Peyer's patch (tissue), 4 donors: Measurements from ENCODE around the gene CRHR2. TPM values are rescaled to one million over a fixed set of nuclear protein-coding genes. Genes with fewer than 3 reads are reported as not detected.

Experiments
- DNase-seq, 3 donors: peaks; one replicate each; pipeline ENCODE4 v3.0.0-alpha.2; 2017 to 2019
- H3K27ac ChIP-seq, 4 donors: fragments of 200-600 bp; sonication (generic); one replicate each; pipeline ENCODE4 v1.5.1; 2016 to 2019
- H3K27me3 ChIP-seq, 2 donors: fragments of 200-600 bp; sonication (generic); one replicate each; pipeline ENCODE4 v1.5.1; 2019
- H3K36me3 ChIP-seq, 3 donors: fragments of 200-600 bp; sonication (generic); one replicate each; pipeline ENCODE4 v1.5.1; 2016 to 2019
- H3K4me1 ChIP-seq, 4 donors: fragments of 200-600 bp; sonication (generic); one replicate each; pipeline ENCODE4 v1.5.1; 2016 to 2019
- H3K4me3 ChIP-seq, 4 donors: fragments of 200-600 bp; sonication (generic); 1 replicate in 3 of 4; 2 replicates in 1 of 4; pipeline ENCODE4 v1.5.1; 2016 to 2019; ENCODE audit warnings: mild to moderate bottlenecking in 1 of 4
- H3K9me3 ChIP-seq, 4 donors: fragments of 200-600 bp; sonication (generic); one replicate each; pipeline ENCODE4 v1.5.1; 2016 to 2019; ENCODE audit warnings: mild to moderate bottlenecking in 1 of 4
- CTCF ChIP-seq, 6 experiments: fragments of 450-650 bp in 4 of 6; fragments of 200-600 bp in 2 of 6; sonication (generic) in 1 of 6; IDR thresholded peaks; one replicate each; pipeline ENCODE4 v1.5.1; 2017 to 2019; ENCODE audit warnings: antibody characterized with exemption in 6 of 6, mild to moderate bottlenecking in 3 of 6, moderate library complexity in 1 of 6
- POLR2A ChIP-seq, 2 donors: fragments of 450-650 bp; IDR thresholded peaks; one replicate each; pipeline ENCODE4 v1.5.1; 2017; ENCODE audit warnings: antibody characterized with exemption in 2 of 2, mild to moderate bottlenecking in 2 of 2, moderate library complexity in 2 of 2
- total RNA-seq, 4 donors: library from RNA; depleted of rRNA; stranded (reverse); fragments of >200 nt; gene quantifications; one replicate each; pipeline ENCODE4 v1.1.0, GENCODE V29; 2016

Gene CRHR2
- total RNA-seq, 4 donors from 2014 or later = not detected

- H3K27ac ChIP-seq = no peak overlapping the region
- no peaks in the 10 kb centered on the region for H3K9me3 ChIP-seq
- DNase-seq = peak in 1 of 3 donors; percentile 21
- TF ChIP-seq POLR2A (IDR thresholded peaks at IDR 0.05) (no peak), CTCF (IDR thresholded peaks at IDR 0.05) (no peak)
- H3K36me3 ChIP-seq = no peaks in the 10 kb centered on the region
- H3K27me3 ChIP-seq = no peaks in the 10 kb centered on the region
- H3K4me3 ChIP-seq = no peak overlapping the region
- no peaks in the 10 kb centered on the region for H3K4me1 ChIP-seq
These were observed 24.7 kb upstream of the CRHR2 start for GRCh38 chr7:30706908-30707307.

GRCh38 chr7:30706316-30706715 is 24.1 kb upstream of the CRHR2 start:
- no peaks in the 10 kb centered on the region for H3K27me3 ChIP-seq
- no peak overlapping the region for H3K27ac ChIP-seq
- DNase-seq = peak in 1 of 3 donors; percentile 7
- H3K4me1 ChIP-seq = no peaks in the 10 kb centered on the region
- no peaks in the 10 kb centered on the region for H3K36me3 ChIP-seq
- no peak overlapping the region for H3K4me3 ChIP-seq
- H3K9me3 ChIP-seq = no peaks in the 10 kb centered on the region
- TF ChIP-seq POLR2A (IDR thresholded peaks at IDR 0.05) = no peak
- no peak for TF ChIP-seq CTCF (IDR thresholded peaks at IDR 0.05)

GRCh38 chr7:30705596-30705995 is 23.3 kb upstream of the CRHR2 start:
- no peak overlapping the region for H3K27ac ChIP-seq

GRCh38 chr7:30705008-30705407 is 22.8 kb upstream of the CRHR2 start:
- Histone ChIP-seq H3K4me1 (no peaks in the 10 kb centered on the region), H3K9me3 (no peaks in the 10 kb centered on the region), H3K4me3 (no peak overlapping the region), H3K27ac (no peak overlapping the region), H3K27me3 (no peaks in the 10 kb centered on the region), H3K36me3 (no peaks in the 10 kb centered on the region)
- TF ChIP-seq POLR2A (IDR thresholded peaks at IDR 0.05) (no peak), CTCF (IDR thresholded peaks at IDR 0.05) (no peak)
- DNase-seq = peak in 1 of 3 donors; percentile 24

More at GRCh38 chr7:30705596-30705995, 23.3 kb upstream of the CRHR2 start:
- Histone ChIP-seq H3K36me3 (no peaks in the 10 kb centered on the region), H3K4me1 (no peaks in the 10 kb centered on the region), H3K9me3 (no peaks in the 10 kb centered on the region), H3K4me3 (no peak overlapping the region), H3K27me3 (no peaks in the 10 kb centered on the region)
- DNase-seq = peak in 1 of 3 donors; percentile 37
- TF ChIP-seq POLR2A (IDR thresholded peaks at IDR 0.05) = no peak
- no peak for TF ChIP-seq CTCF (IDR thresholded peaks at IDR 0.05)

GRCh38 chr7:30703756-30704155 is 21.5 kb upstream of the CRHR2 start:
- TF ChIP-seq CTCF (IDR thresholded peaks at IDR 0.05) = no peak
- no peak for TF ChIP-seq POLR2A (IDR thresholded peaks at IDR 0.05)
- no peaks in the 10 kb centered on the region for H3K4me1 ChIP-seq

GRCh38 chr7:30702200-30702599 is 19.9 kb upstream of the CRHR2 start:
- no peak overlapping the region for H3K4me3 ChIP-seq
- H3K4me1 ChIP-seq = no peaks in the 10 kb centered on the region
- no peaks in the 10 kb centered on the region for H3K9me3 ChIP-seq
- peak in 3 of 6 experiments; percentile 30 to 34 (median 32) for TF ChIP-seq CTCF (IDR thresholded peaks at IDR 0.05)
- TF ChIP-seq POLR2A (IDR thresholded peaks at IDR 0.05) = no peak
- DNase-seq = peak in 2 of 3 donors; percentile 19 to 52
- H3K27me3 ChIP-seq = no peaks in the 10 kb centered on the region
- H3K27ac ChIP-seq = no peak overlapping the region
- no peaks in the 10 kb centered on the region for H3K36me3 ChIP-seq

More at GRCh38 chr7:30703756-30704155, 21.5 kb upstream of the CRHR2 start:
- no peaks in the 10 kb centered on the region for H3K27me3 ChIP-seq
- H3K4me3 ChIP-seq = no peak overlapping the region
- H3K9me3 ChIP-seq = no peaks in the 10 kb centered on the region
- no peaks in the 10 kb centered on the region for H3K36me3 ChIP-seq
- H3K27ac ChIP-seq = no peak overlapping the region
- peak in 1 of 3 donors; percentile 8 for DNase-seq
